Measurements from ENCODE around the gene SULT4A1.

DNA sequence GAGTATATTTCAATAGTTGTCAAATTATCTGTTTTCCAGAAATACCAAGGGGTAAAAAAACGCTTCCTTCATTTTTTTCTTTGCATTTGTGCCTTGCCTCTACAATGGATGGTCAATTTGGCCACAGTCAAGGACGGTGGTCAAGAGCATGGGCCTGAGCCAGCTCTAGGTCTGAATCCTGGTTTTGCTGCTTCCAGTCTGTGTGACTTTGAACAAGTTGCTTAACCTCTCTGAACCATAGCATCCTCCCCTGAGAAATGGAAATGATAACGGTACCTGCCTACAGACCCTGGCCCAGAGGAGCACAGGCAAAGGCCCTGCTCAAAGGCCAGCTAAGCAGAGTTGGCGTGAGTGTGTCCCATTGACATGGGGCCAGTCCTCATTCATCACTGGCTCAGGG, 26.4 kb upstream of the SULT4A1 start:
- TF ChIP-seq, protein P1, sequence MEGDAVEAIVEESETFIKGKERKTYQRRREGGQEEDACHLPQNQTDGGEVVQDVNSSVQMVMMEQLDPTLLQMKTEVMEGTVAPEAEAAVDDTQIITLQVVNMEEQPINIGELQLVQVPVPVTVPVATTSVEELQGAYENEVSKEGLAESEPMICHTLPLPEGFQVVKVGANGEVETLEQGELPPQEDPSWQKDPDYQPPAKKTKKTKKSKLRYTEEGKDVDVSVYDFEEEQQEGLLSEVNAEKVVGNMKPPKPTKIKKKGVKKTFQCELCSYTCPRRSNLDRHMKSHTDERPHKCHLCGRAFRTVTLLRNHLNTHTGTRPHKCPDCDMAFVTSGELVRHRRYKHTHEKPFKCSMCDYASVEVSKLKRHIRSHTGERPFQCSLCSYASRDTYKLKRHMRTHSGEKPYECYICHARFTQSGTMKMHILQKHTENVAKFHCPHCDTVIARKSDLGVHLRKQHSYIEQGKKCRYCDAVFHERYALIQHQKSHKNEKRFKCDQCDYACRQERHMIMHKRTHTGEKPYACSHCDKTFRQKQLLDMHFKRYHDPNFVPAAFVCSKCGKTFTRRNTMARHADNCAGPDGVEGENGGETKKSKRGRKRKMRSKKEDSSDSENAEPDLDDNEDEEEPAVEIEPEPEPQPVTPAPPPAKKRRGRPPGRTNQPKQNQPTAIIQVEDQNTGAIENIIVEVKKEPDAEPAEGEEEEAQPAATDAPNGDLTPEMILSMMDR (IDR thresholded peaks at IDR 0.05 in 8 of 11, conservative IDR thresholded peaks at IDR 0.05 in 3 of 11) = no peak
- TF ChIP-seq POLR2A (IDR thresholded peaks at IDR 0.05) = no peak

All from spleen (tissue), 7 donors.